Right renal cortex interstitium (tissue), 3 donors: Measurements from ENCODE around the gene RAB2B. TPM values are rescaled to one million over a fixed set of nuclear protein-coding genes. Genes with fewer than 3 reads are reported as not detected.
A peak's percentile ranks its signal among the peaks of the same experiment; 100 is the strongest.
"Not testable (repeated sequence)": the region's sequence is repeated elsewhere in the genome, so short reads cannot be mapped to it uniquely, and the experiment has no call there.

Experiments used
- DNase-seq, 3 donors: peaks; one replicate each; pipeline ENCODE4 v3.0.0-alpha.2; 2013; ENCODE audit warnings: low read depth in 3 of 3, low spot score in 2 of 3
- polyA plus RNA-seq, 3 donors: library from polyadenylated mRNA; unstranded; fragments of 120-200 nt; gene quantifications; one replicate each; pipeline ENCODE4 v1.2.1, GENCODE V29; 2013; ENCODE audit not compliant: insufficient read length in 3 of 3

RAB2B gene
- polyA plus RNA-seq, 3 donors = 40.0 to 42.5 (median 42.1) TPM

GRCh38 chr14:21494902-21495762, 18.4 kb upstream of the RAB2B start:
- DNase-seq = no peak

- no peak for DNase-seq
Measured at GRCh38 chr14:21486640-21487087, 9.9 kb upstream of the RAB2B start.

GRCh38 chr14:21476523-21476924, 235 bp downstream of the RAB2B start:
- peak in 2 of 3 donors; percentile 65 to 68 for DNase-seq

GRCh38 chr14:21475767-21476522, 814 bp downstream of the RAB2B start:
- no peak for DNase-seq

- no peak for DNase-seq
Measured at GRCh38 chr14:21467616-21468015, 9.1 kb downstream of the RAB2B start.

GRCh38 chr14:21455912-21456667, 20.7 kb downstream of the RAB2B start, which contains the start of gene CHD8:
Gene CHD8 (minus strand): TSS chr14:21456123. CDS start chr14:21431643, 24,480 bp downstream.
- peak; percentile 98 to 99 (median 98) for DNase-seq

- no peak for DNase-seq
Measured at GRCh38 chr14:21455592-21455911, 21.2 kb downstream of the RAB2B start.

- DNase-seq = no peak
Measured at GRCh38 chr14:21454843-21455544, 21.8 kb downstream of the RAB2B start.

GRCh38 chr14:21449899-21450216, 26.9 kb downstream of the RAB2B start:
- no peak for DNase-seq

- DNase-seq = not testable (repeated sequence)
Measured at GRCh38 chr14:21442657-21443056, 34.1 kb downstream of the RAB2B start.

- DNase-seq = no peak
Measured at GRCh38 chr14:21440859-21441258, 35.9 kb downstream of the RAB2B start.

- peak; percentile 99 to 100 (median 100) for DNase-seq
Measured at GRCh38 chr14:21437063-21437901, 39.5 kb downstream of the RAB2B start.

- no peak for DNase-seq
Measured at GRCh38 chr14:21436567-21437062, 40.1 kb downstream of the RAB2B start.

- no peak for DNase-seq
Measured at GRCh38 chr14:21431126-21431525, 45.6 kb downstream of the RAB2B start.

- DNase-seq = no peak
Measured at GRCh38 chr14:21428930-21429329, 47.8 kb downstream of the RAB2B start.

GRCh38 chr14:21426692-21427091, 50.1 kb downstream of the RAB2B start:
- DNase-seq = no peak

- DNase-seq = no peak
Measured at GRCh38 chr14:21419528-21419927, 57.2 kb downstream of the RAB2B start.

GRCh38 chr14:21415329-21415728, 61.4 kb downstream of the RAB2B start:
- no peak for DNase-seq

- no peak for DNase-seq
Measured at GRCh38 chr14:21414137-21414631, 62.6 kb downstream of the RAB2B start.
